CD14-positive monocyte (primary cell): ENCODE data around the gene BCL2L1. TPM values are rescaled to one million over a fixed set of nuclear protein-coding genes. Genes with fewer than 3 reads are reported as not detected.

ENCODE experiments used
- DNase-seq, 3 donors: peaks; one replicate each; pipeline ENCODE4 v3.0.0-alpha.2; 2011 to 2022
- H2AFZ ChIP-seq: 2 replicates; pipeline ENCODE4 v1.6.0; 2012; ENCODE audit warnings: mild to moderate bottlenecking, low read depth, low read length, inconsistent platforms; ENCODE audit not compliant: insufficient read depth, poor library complexity, severe bottlenecking
- H3K27ac ChIP-seq, 2 donors: 1 replicate in 1 of 2; 2 replicates in 1 of 2; pipeline ENCODE4 v1.5.1; 2012 to 2013; ENCODE audit warnings: low read length in 2 of 2, control low read depth in 1 of 2, inconsistent platforms in 1 of 2, low read depth in 1 of 2, mild to moderate bottlenecking in 1 of 2
- H3K27me3 ChIP-seq, 2 donors: one replicate each; pipeline versions ENCODE4 v1.6.0 to v1.6.1; 2011 to 2013; ENCODE audit warnings: low read length in 2 of 2; ENCODE audit not compliant: control insufficient read depth in 2 of 2, insufficient read depth in 2 of 2
- H3K36me3 ChIP-seq, 2 donors: replicated peaks in 1 of 2; 1 replicate in 1 of 2; 2 replicates in 1 of 2; pipeline versions ENCODE4 v1.5.1 to v1.6.1; 2012 to 2013; ENCODE audit warnings: low read length in 2 of 2, control low read depth in 1 of 2, inconsistent platforms in 1 of 2, mild to moderate bottlenecking in 1 of 2; ENCODE audit not compliant: insufficient read depth in 2 of 2, control insufficient read depth in 1 of 2
- H3K4me1 ChIP-seq, 2 donors: 1 replicate in 1 of 2; 2 replicates in 1 of 2; pipeline versions ENCODE4 v1.5.1 to v1.6.1; 2012 to 2013; ENCODE audit warnings: low read length in 2 of 2, control low read depth in 1 of 2, inconsistent platforms in 1 of 2, mild to moderate bottlenecking in 1 of 2, moderate library complexity in 1 of 2; ENCODE audit not compliant: insufficient read depth in 2 of 2, control insufficient read depth in 1 of 2
- H3K4me2 ChIP-seq: replicated peaks from 2 replicates; pipeline ENCODE3; 2012; ENCODE audit warnings: low read length, moderate library complexity, mild to moderate bottlenecking; ENCODE audit not compliant: poor library complexity, severe bottlenecking; ENCODE audit errors: extremely low read depth
- H3K4me3 ChIP-seq, 3 experiments: fragments of 200-600 bp in 1 of 3; sonication (generic) in 1 of 3; replicated peaks in 1 of 3; 1 replicate in 2 of 3; 2 replicates in 1 of 3; pipeline ENCODE4 v1.5.1; 2011 to 2013; ENCODE audit warnings: low read length in 3 of 3, mild to moderate bottlenecking in 3 of 3, control low read depth in 2 of 3, low read depth in 2 of 3, inconsistent platforms in 1 of 3, moderate library complexity in 1 of 3
- H3K79me2 ChIP-seq: 2 replicates; pipeline ENCODE4 v1.6.0; 2012; ENCODE audit warnings: mild to moderate bottlenecking, control low read depth, inconsistent platforms, low read length, moderate library complexity; ENCODE audit not compliant: insufficient read depth
- H3K9ac ChIP-seq: 2 replicates; pipeline ENCODE4 v1.6.0; 2017; ENCODE audit warnings: low read length, mild to moderate bottlenecking; ENCODE audit not compliant: insufficient read depth, poor library complexity, severe bottlenecking
- H3K9me3 ChIP-seq, 2 donors: replicated peaks in 1 of 2; 1 replicate in 1 of 2; 2 replicates in 1 of 2; pipeline versions ENCODE4 v1.5.1 to v1.6.1; 2012 to 2013; ENCODE audit warnings: low read length in 2 of 2, control low read depth in 1 of 2; ENCODE audit not compliant: control insufficient read depth in 1 of 2, insufficient read depth in 1 of 2
- H4K20me1 ChIP-seq: 2 replicates; pipeline ENCODE4 v1.6.0; 2012; ENCODE audit warnings: mild to moderate bottlenecking, low read length, control low read depth, moderate library complexity; ENCODE audit not compliant: insufficient read depth
- H3K27ac Mint-ChIP-seq, 7 donors: one replicate each; pipeline ENCODE4 v1.8.0; 2020; ENCODE audit warnings: mild to moderate bottlenecking in 7 of 7, mixed read lengths in 7 of 7, moderate library complexity in 6 of 7, inconsistent platforms in 2 of 7
- H3K27me3 Mint-ChIP-seq, 3 donors: one replicate each; pipeline ENCODE4 v1.8.0; 2021 to 2022; ENCODE audit warnings: low read depth in 3 of 3, mild to moderate bottlenecking in 3 of 3, mixed read lengths in 3 of 3, moderate library complexity in 3 of 3, inconsistent platforms in 1 of 3
- H3K36me3 Mint-ChIP-seq, 2 donors: one replicate each; pipeline ENCODE4 v1.8.0; 2020; ENCODE audit warnings: mixed read lengths in 2 of 2, inconsistent platforms in 1 of 2, mild to moderate bottlenecking in 1 of 2
- H3K4me1 Mint-ChIP-seq: one replicate; pipeline ENCODE4 v1.8.0; 2020; ENCODE audit warnings: mild to moderate bottlenecking, mixed read lengths
- H3K4me3 Mint-ChIP-seq, 2 donors: one replicate each; pipeline ENCODE4 v1.8.0; 2020; ENCODE audit warnings: mild to moderate bottlenecking in 2 of 2, mixed read lengths in 2 of 2, moderate library complexity in 1 of 2
- H3K9me3 Mint-ChIP-seq, 7 donors: one replicate each; pipeline ENCODE4 v1.8.0; 2020 to 2022; ENCODE audit warnings: mixed read lengths in 7 of 7, mild to moderate bottlenecking in 6 of 7, moderate library complexity in 6 of 7, inconsistent platforms in 2 of 7
- WGBS: methylation state at CpG from one replicate; pipeline ENCODE4 v1.1.5; 2013; ENCODE audit warnings: missing lambda C conversion rate; ENCODE audit not compliant: insufficient coverage; 5-methylcytosine and 5-hydroxymethylcytosine counted together
- intact Hi-C, 2 donors: fragments of 100-400 bp; cut with micrococcal nuclease; formaldehyde crosslinking; loops; one replicate each; pipeline versions ENCODE4 v1.15.0 to v1.15.1; 2023
- polyA plus RNA-seq, 3 donors: library from polyadenylated mRNA; depleted of rRNA in 1 of 3; unstranded in 2 of 3; stranded (reverse) in 1 of 3; fragments of 300-500 nt in 2 of 3; fragments of >200 nt in 1 of 3; fragmentation: Illumina TruSeq in 2 of 3; gene quantifications; 1 replicate in 2 of 3; 2 replicates in 1 of 3; pipeline ENCODE4 v1.2.3, GENCODE V29; 2012 to 2021
- TF ChIP-seq, protein P1 (sequence below): fragments of 200-600 bp; IDR thresholded peaks from one replicate; pipeline ENCODE4 v1.8.0; 2022; ENCODE audit warnings: antibody characterized with exemption, mild to moderate bottlenecking

BCL2L1 gene
- polyA plus RNA-seq, 3 donors = 12.4 to 16.8 (median 14.3) TPM

DNA sequence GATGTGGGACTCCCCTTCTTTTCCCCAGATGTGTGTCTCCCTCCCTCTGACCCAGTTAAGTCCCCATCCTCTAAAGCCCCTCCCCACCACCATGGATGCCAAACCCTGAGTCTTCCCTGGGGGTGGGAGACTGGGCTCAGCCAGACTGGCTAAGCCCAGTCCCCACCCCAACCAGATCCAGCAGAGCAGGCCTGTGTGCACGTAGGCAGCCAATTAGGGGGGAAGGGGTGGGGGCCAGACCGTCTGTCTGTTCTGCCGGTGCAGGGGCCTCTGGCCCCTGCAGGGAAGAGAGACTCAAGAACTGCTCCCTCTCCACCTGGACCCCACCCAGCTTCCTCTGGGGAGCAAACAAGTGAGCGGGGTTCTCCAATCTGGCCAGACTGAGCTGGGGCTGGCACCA is 84.4 kb downstream of the BCL2L1 start:
- H3K9me3 Mint-ChIP-seq = no peaks in the 10 kb centered on the region

DNA sequence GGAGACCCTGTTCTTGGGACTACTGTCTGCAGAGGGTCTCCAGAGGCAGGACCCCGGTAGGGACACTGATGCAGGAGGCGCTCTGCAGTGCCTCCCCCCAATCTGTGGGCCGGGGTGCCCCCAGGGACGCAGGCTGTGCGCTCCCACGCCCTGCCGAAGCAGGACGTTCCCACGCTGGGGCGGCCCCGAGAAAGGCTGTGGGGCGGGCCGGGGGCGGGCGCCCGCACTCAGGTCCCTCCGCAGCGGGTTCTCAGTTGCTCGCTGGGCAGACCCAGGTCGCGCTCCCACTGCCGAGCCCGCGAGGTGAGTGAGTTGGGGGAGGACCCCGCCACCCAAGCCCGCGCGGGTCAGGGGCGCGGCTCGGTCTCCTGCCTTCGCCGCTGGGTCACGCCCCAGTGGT is 85.0 kb downstream of the BCL2L1 start, which contains the start of gene COX4I2:
COX4I2 (plus strand) TSS at position 253 of the 400 bp plus-strand sequence. CDS start 1,106 bp downstream, outside the sequence.
- intact Hi-C loops = no loop called here
- no peaks in the 10 kb centered on the region for H3K4me1 ChIP-seq
- no peak within 1 kb of the TSS for H2AFZ ChIP-seq
- peaks cover 3% of the 10 kb centered on the region for H3K4me1 Mint-ChIP-seq
- H3K79me2 ChIP-seq = no peaks in the 10 kb centered on the region
- H3K36me3 Mint-ChIP-seq = no peaks in the 10 kb centered on the region
- no peak within 1 kb of the TSS for H3K27ac Mint-ChIP-seq
- no peaks in the 10 kb centered on the region for H4K20me1 ChIP-seq
- 51% methylated on average over 17 of the region's 34 CpGs for WGBS
- H3K36me3 ChIP-seq = no peaks in the 10 kb centered on the region
- no peak within 1 kb of the TSS for H3K9ac ChIP-seq
- no peaks in the 10 kb centered on the region for H3K9me3 ChIP-seq
- H3K4me2 ChIP-seq = no peak within 1 kb of the TSS
- H3K4me3 Mint-ChIP-seq = no peak within 1 kb of the TSS
- no peak for DNase-seq
- no peaks in the 10 kb centered on the region for H3K9me3 Mint-ChIP-seq
- no peak within 1 kb of the TSS for H3K4me3 ChIP-seq
- peaks cover 3 to 5% (median 4%) of the 10 kb centered on the region in 3 donors for H3K27me3 Mint-ChIP-seq
- TF ChIP-seq, protein P1, sequence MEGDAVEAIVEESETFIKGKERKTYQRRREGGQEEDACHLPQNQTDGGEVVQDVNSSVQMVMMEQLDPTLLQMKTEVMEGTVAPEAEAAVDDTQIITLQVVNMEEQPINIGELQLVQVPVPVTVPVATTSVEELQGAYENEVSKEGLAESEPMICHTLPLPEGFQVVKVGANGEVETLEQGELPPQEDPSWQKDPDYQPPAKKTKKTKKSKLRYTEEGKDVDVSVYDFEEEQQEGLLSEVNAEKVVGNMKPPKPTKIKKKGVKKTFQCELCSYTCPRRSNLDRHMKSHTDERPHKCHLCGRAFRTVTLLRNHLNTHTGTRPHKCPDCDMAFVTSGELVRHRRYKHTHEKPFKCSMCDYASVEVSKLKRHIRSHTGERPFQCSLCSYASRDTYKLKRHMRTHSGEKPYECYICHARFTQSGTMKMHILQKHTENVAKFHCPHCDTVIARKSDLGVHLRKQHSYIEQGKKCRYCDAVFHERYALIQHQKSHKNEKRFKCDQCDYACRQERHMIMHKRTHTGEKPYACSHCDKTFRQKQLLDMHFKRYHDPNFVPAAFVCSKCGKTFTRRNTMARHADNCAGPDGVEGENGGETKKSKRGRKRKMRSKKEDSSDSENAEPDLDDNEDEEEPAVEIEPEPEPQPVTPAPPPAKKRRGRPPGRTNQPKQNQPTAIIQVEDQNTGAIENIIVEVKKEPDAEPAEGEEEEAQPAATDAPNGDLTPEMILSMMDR = no peak
- no peak within 1 kb of the TSS for H3K27ac ChIP-seq
- H3K27me3 ChIP-seq = no peaks in the 10 kb centered on the region

More for the DNA sequence above, 84.4 kb downstream of the BCL2L1 start:
- Histone ChIP-seq H3K4me2 (no peak overlapping the region), H3K9me3 (no peaks in the 10 kb centered on the region), H3K27me3 (no peaks in the 10 kb centered on the region), H3K4me3 (no peak overlapping the region), H3K36me3 (no peaks in the 10 kb centered on the region), H3K79me2 (no peaks in the 10 kb centered on the region), H3K9ac (no peak overlapping the region), H2AFZ (no peak overlapping the region), H3K4me1 (peaks cover 0 to 4% of the 10 kb centered on the region in 2 donors), H3K27ac (no peak overlapping the region), H4K20me1 (no peaks in the 10 kb centered on the region)
- Mint-ChIP-seq H3K27ac (no peak overlapping the region), H3K4me3 (no peak overlapping the region), H3K36me3 (no peaks in the 10 kb centered on the region), H3K27me3 (peaks cover 3 to 5% (median 4%) of the 10 kb centered on the region in 3 donors), H3K4me1 (peaks cover 8% of the 10 kb centered on the region)
- WGBS = 92% methylated on average over 2 of the region's 4 CpGs
- TF ChIP-seq, protein P1 = no peak
- intact Hi-C loops = no loop called here
- no peak for DNase-seq
